H54 (cell line): ENCODE measurements around the gene RAB44.
"Not testable (repeated sequence)": the region's sequence is repeated elsewhere in the genome, so short reads cannot be mapped to it uniquely, and the experiment has no call there.

Experiments
- DNase-seq: peaks from one replicate; pipeline ENCODE4 v3.0.0; 2011; ENCODE audit warnings: low spot score, mixed read lengths; ENCODE audit not compliant: insufficient read length
- FAIRE-seq: peaks from 3 replicates; lab custom pipeline; 2011; peaks lifted over from hg19 to GRCh38; lab: Jason Lieb, UNC
- POLR2A ChIP-seq: IDR thresholded peaks from 2 replicates; pipeline ENCODE4 v1.6.1; 2011; ENCODE audit warnings: low read depth, mild to moderate bottlenecking, low read length

The RAB44 gene

GRCh38 chr6:36702656-36703055 lies 5.0 kb downstream of the RAB44 start:
- DNase-seq = no peak
- FAIRE-seq = no peak
- no peak for TF ChIP-seq POLR2A

GRCh38 chr6:36703081-36703606 lies 5.5 kb downstream of the RAB44 start:
- FAIRE-seq (no peak), DNase-seq (no peak)
- TF ChIP-seq POLR2A = no peak

- no peak for TF ChIP-seq POLR2A
- FAIRE-seq = no peak
- no peak for DNase-seq
Measured at GRCh38 chr6:36703982-36704381, 6.4 kb downstream of the RAB44 start.

- not testable (repeated sequence) for FAIRE-seq, DNase-seq
Measured at GRCh38 chr6:36704961-36705577, 7.4 kb downstream of the RAB44 start.

- FAIRE-seq = no peak
- no peak for DNase-seq
- no peak for TF ChIP-seq POLR2A
Measured at GRCh38 chr6:36706339-36706738, 8.7 kb downstream of the RAB44 start.

GRCh38 chr6:36712816-36713215 lies 15.2 kb downstream of the RAB44 start:
- no peak for TF ChIP-seq POLR2A
- FAIRE-seq = no peak

GRCh38 chr6:36713846-36714245 lies 16.2 kb downstream of the RAB44 start:
- FAIRE-seq = no peak
- no peak for DNase-seq
- TF ChIP-seq POLR2A = no peak

More at GRCh38 chr6:36712816-36713215, 15.2 kb downstream of the RAB44 start:
- no peak for DNase-seq

- no peak for TF ChIP-seq POLR2A
- DNase-seq = no peak
- FAIRE-seq = no peak
Measured at GRCh38 chr6:36714511-36714910, 16.9 kb downstream of the RAB44 start.

- FAIRE-seq = no peak
- no peak for DNase-seq
- TF ChIP-seq POLR2A = no peak
Measured at GRCh38 chr6:36715469-36715868, 17.8 kb downstream of the RAB44 start.

- DNase-seq (no peak), FAIRE-seq (no peak)
- no peak for TF ChIP-seq POLR2A
Measured at GRCh38 chr6:36716476-36717093, 19.0 kb downstream of the RAB44 start.

- no peak for TF ChIP-seq POLR2A
- no peak for DNase-seq
- FAIRE-seq = no peak
Measured at GRCh38 chr6:36717231-36717825, 19.7 kb downstream of the RAB44 start.

- DNase-seq = no peak
- no peak for TF ChIP-seq POLR2A
- no peak for FAIRE-seq
Measured at GRCh38 chr6:36717871-36718540, 20.4 kb downstream of the RAB44 start.

GRCh38 chr6:36718560-36718959 lies 20.9 kb downstream of the RAB44 start:
- no peak for FAIRE-seq
- DNase-seq = no peak
- no peak for TF ChIP-seq POLR2A

GRCh38 chr6:36719126-36719525 lies 21.5 kb downstream of the RAB44 start:
- TF ChIP-seq POLR2A = no peak
- DNase-seq = no peak
- no peak for FAIRE-seq
